Right renal cortex interstitium (tissue), 3 donors: ENCODE results near the gene C17orf114. TPM values are rescaled to one million over a fixed set of nuclear protein-coding genes. Genes with fewer than 3 reads are reported as not detected.

Experiments
- polyA plus RNA-seq, 3 donors: library from polyadenylated mRNA; unstranded; fragments of 120-200 nt; gene quantifications; one replicate each; pipeline ENCODE4 v1.2.1, GENCODE V29; 2013; ENCODE audit not compliant: insufficient read length in 3 of 3

The C17orf114 gene

Other genes with a start within 250 kb of the C17orf114 start
- 10 to 100 TPM; 29.9 to 32.4 (median 31.5) TPM for gene MYBBP1A, start 246.9 kb downstream of the C17orf114 start, polyA plus RNA-seq
- gene GGT6, start 241.8 kb downstream of the C17orf114 start, polyA plus RNA-seq: 1 to 10 TPM; 6.1 to 8.6 (median 7.1) TPM
- 10 to 100 TPM; 48.1 to 55.6 (median 52.2) TPM for gene SMTNL2, start 217.8 kb downstream of the C17orf114 start, polyA plus RNA-seq
- under 1 TPM; 0.37 to 0.43 (median 0.37) TPM for gene ALOX15, start 160.7 kb downstream of the C17orf114 start, polyA plus RNA-seq
- 10 to 100 TPM; 34.8 to 39.2 (median 38.9) TPM for gene PELP1, start 98.2 kb downstream of the C17orf114 start, polyA plus RNA-seq
- gene ARRB2, start 91.7 kb downstream of the C17orf114 start, polyA plus RNA-seq: 10 to 100 TPM; 26.7 to 27.9 (median 26.7) TPM
- 10 to 100 TPM; 26.0 to 28.7 (median 28.0) TPM for gene MED11, start 70.9 kb downstream of the C17orf114 start, polyA plus RNA-seq
- gene ZMYND15, start 62.5 kb downstream of the C17orf114 start, polyA plus RNA-seq: under 1 TPM; 0.42 to 0.54 (median 0.47) TPM
- 10 to 100 TPM; 11.0 to 13.8 (median 11.5) TPM for gene CXCL16, start 62.4 kb downstream of the C17orf114 start, polyA plus RNA-seq
- 1 to 10 TPM in 2 of 3 donors, under 1 TPM in 1; 0.69 to 1.5 (median 1.4) TPM for gene TM4SF5, start 30.4 kb downstream of the C17orf114 start, polyA plus RNA-seq
- under 1 TPM; 0.33 to 0.61 (median 0.39) TPM for gene VMO1, start 16.0 kb downstream of the C17orf114 start, polyA plus RNA-seq
- 1 to 10 TPM; 3.8 to 5.4 (median 4.1) TPM for gene GLTPD2, start 13.4 kb downstream of the C17orf114 start, polyA plus RNA-seq
- gene PSMB6, start 6.2 kb downstream of the C17orf114 start, polyA plus RNA-seq: 100 to 1,000 TPM; 135 to 147 (median 142) TPM
- gene PLD2, start 4.8 kb upstream of the C17orf114 start, polyA plus RNA-seq: 10 to 100 TPM; 30.7 to 35.9 (median 31.9) TPM
- 10 to 100 TPM; 51.6 to 60.6 (median 52.2) TPM for gene MINK1, start 31.0 kb upstream of the C17orf114 start, polyA plus RNA-seq
- gene C17orf107, start 97.2 kb upstream of the C17orf114 start, polyA plus RNA-seq: 1 to 10 TPM; 1.2 to 1.4 (median 1.2) TPM
- gene CHRNE, start 100.8 kb upstream of the C17orf114 start, polyA plus RNA-seq: 1 to 10 TPM; 1.0 to 1.4 (median 1.1) TPM
- gene GP1BA, start 129.9 kb upstream of the C17orf114 start, polyA plus RNA-seq: 1 to 10 TPM; 1.6 to 2.9 (median 2.4) TPM
- gene SLC25A11, start 137.7 kb upstream of the C17orf114 start, polyA plus RNA-seq: 10 to 100 TPM; 66.8 to 79.5 (median 71.7) TPM
- gene RNF167, start 137.9 kb upstream of the C17orf114 start, polyA plus RNA-seq: 100 to 1,000 TPM; 136 to 139 (median 137) TPM
- 100 to 1,000 TPM; 296 to 397 (median 351) TPM for gene PFN1, start 146.2 kb upstream of the C17orf114 start, polyA plus RNA-seq
- gene ENO3, start 148.8 kb upstream of the C17orf114 start, polyA plus RNA-seq: 10 to 100 TPM; 16.0 to 22.9 (median 16.7) TPM
- 100 to 1,000 TPM; 103 to 107 (median 104) TPM for gene SPAG7, start 165.5 kb upstream of the C17orf114 start, polyA plus RNA-seq
- gene CAMTA2, start 185.3 kb upstream of the C17orf114 start, polyA plus RNA-seq: 10 to 100 TPM; 18.9 to 22.5 (median 22.3) TPM
- gene INCA1, start 195.2 kb upstream of the C17orf114 start, polyA plus RNA-seq: 1 to 10 TPM; 6.0 to 7.8 (median 6.6) TPM
- gene KIF1C, start 195.6 kb upstream of the C17orf114 start, polyA plus RNA-seq: 10 to 100 TPM; 76.2 to 94.4 (median 92.0) TPM
- under 1 TPM; 0.15 to 0.25 (median 0.19) TPM for gene SLC52A1, start 233.1 kb upstream of the C17orf114 start, polyA plus RNA-seq